Measurements from ENCODE around the gene KCNH2. TPM values are rescaled to one million over a fixed set of nuclear protein-coding genes. Genes with fewer than 3 reads are reported as not detected.

Gene KCNH2
- total and polyA plus RNA-seq, 10 of the 15 experiments (the other 5 are each of a cell fraction or from before 2014, with no cell fraction given): 0.04 to 0.24 (median 0.17) TPM; not detected in 6

DNA sequence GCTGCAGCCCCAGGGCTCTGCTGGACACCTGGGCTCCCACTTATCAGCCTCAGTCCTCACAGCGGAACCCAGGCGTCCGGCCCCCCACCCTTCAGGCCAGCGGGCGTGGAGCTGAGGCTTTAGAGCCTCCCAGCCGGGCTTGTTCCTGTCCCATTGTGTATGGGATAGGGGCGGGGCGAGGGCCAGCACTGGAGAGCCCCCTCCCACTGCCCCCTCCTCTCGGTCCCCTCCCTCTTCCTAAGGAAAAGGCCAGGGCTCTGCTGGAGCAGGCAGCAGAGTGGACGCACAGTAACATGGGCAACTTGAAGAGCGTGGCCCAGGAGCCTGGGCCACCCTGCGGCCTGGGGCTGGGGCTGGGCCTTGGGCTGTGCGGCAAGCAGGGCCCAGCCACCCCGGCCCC, 15.4 kb upstream of the KCNH2 start (continued):
- TF ChIP-seq BRCA1 (IDR thresholded peaks at IDR 0.05; ENCODE audit: low read depth, low read length): no peak
- no peak for TF ChIP-seq RCOR1 (conservative IDR thresholded peaks at IDR 0.05; ENCODE audit: low read depth, low read length)
- no peak for TF ChIP-seq FOXM1 (IDR thresholded peaks at IDR 0.05; ENCODE audit: low read depth, low read length)
- TF ChIP-seq, protein P1, sequence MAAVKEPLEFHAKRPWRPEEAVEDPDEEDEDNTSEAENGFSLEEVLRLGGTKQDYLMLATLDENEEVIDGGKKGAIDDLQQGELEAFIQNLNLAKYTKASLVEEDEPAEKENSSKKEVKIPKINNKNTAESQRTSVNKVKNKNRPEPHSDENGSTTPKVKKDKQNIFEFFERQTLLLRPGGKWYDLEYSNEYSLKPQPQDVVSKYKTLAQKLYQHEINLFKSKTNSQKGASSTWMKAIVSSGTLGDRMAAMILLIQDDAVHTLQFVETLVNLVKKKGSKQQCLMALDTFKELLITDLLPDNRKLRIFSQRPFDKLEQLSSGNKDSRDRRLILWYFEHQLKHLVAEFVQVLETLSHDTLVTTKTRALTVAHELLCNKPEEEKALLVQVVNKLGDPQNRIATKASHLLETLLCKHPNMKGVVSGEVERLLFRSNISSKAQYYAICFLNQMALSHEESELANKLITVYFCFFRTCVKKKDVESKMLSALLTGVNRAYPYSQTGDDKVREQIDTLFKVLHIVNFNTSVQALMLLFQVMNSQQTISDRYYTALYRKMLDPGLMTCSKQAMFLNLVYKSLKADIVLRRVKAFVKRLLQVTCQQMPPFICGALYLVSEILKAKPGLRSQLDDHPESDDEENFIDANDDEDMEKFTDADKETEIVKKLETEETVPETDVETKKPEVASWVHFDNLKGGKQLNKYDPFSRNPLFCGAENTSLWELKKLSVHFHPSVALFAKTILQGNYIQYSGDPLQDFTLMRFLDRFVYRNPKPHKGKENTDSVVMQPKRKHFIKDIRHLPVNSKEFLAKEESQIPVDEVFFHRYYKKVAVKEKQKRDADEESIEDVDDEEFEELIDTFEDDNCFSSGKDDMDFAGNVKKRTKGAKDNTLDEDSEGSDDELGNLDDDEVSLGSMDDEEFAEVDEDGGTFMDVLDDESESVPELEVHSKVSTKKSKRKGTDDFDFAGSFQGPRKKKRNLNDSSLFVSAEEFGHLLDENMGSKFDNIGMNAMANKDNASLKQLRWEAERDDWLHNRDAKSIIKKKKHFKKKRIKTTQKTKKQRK (IDR thresholded peaks at IDR 0.05; ENCODE audit: low read depth, low read length): no peak

DNA sequence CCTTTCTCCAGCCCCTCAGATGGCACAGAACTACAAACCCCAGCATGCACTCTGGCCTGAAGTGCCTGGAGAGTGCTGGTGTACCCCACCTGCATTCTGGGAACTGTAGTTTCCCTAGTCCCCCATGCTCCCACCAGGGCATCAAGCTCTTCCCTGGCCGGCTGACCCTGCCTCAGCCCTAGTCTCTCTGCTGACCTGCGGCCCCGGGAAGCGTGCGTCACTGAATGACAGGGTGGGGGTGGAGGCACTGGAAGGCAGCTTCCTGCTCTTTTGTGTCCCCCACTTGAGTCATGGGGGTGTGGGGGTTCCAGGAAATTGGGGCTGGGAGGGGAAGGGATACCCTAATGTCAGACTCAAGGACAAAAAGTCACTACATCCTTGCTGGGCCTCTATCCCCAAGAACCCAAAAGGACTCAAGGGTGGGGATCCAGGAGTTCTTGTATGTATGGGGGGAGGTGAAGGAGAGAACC, 14.7 kb upstream of the KCNH2 start:
- CTCF ChIA-PET: interaction anchor here (1.5 kb wide), 1 partner anchor 17 kb away, joined by 6 read pairs; no protein-coding TSS in a partner anchor
- no TSS peak for BruUV-seq (replicated peaks)
- intact Hi-C loops (cut with micrococcal nuclease; ENCODE audit: unreplicated experiment) (no loop called here), in situ Hi-C loops (cut with MboI) (no loop called here)
- Histone ChIP-seq H3K27ac (ENCODE audit: control insufficient read depth, insufficient read depth) (no peak overlapping the region), H3K27me3 (replicated peaks in 1 of 2; ENCODE audit: control insufficient read depth in 2 of 2, insufficient read depth in 2 of 2, low read length in 1 of 2) (peaks cover 0 to 1% of the 10 kb centered on the region in 2 experiments; a peak in 1 of 4 replicates), H3K9ac (ENCODE audit: control insufficient read depth, insufficient read depth, low read length) (no peak overlapping the region), H3K4me1 (ENCODE audit: control insufficient read depth, insufficient read depth, low read length) (no peaks in the 10 kb centered on the region; the same call in 1 of the 2 replicates), H3K4me2 (ENCODE audit: control insufficient read depth, insufficient read depth) (no peak overlapping the region), H3K79me2 (ENCODE audit: control insufficient read depth, insufficient read depth, low read length) (no peaks in the 10 kb centered on the region), H2AFZ (ENCODE audit: control insufficient read depth, low read depth, low read length) (no peak overlapping the region), H3K36me3 (ENCODE audit: control insufficient read depth in 2 of 2, insufficient read depth in 2 of 2, low read length in 1 of 2) (no peaks in the 10 kb centered on the region), H3K4me3 (no peak overlapping the region), H3K9me3 (replicated peaks; ENCODE audit: control insufficient read depth, insufficient read depth, low read length) (no peaks in the 10 kb centered on the region; the same call in 2 of the 3 replicates), H4K20me1 (ENCODE audit: control insufficient read depth, insufficient read depth) (no peaks in the 10 kb centered on the region)
- TF ChIP-seq IKZF1 (conservative IDR thresholded peaks at IDR 0.05) (peak; percentile 51), HCFC1 (IDR thresholded peaks at IDR 0.05; ENCODE audit: low read length) (peak; percentile 90), EED (IDR thresholded peaks at IDR 0.05; ENCODE audit: low read depth) (no peak), CBX3 (IDR thresholded peaks at IDR 0.05; ENCODE audit: borderline replicate concordance, low read depth) (no peak), TARDBP (IDR thresholded peaks at IDR 0.05; ENCODE audit: borderline replicate concordance) (peak; percentile 73; the same call in 1 of the 2 replicates), CHD4 (IDR thresholded peaks at IDR 0.05) (no peak), YY1 (IDR thresholded peaks at IDR 0.05; ENCODE audit: low read depth, low read length) (peak; percentile 57; the same call in 1 of the 2 replicates), CREM (IDR thresholded peaks at IDR 0.05; ENCODE audit: low read depth) (peak; percentile 59; the same call in 1 of the 2 replicates), SIX5 (IDR thresholded peaks at IDR 0.05; ENCODE audit: low read depth, low read length, severe bottlenecking) (peak; percentile 95), EGR1 (IDR thresholded peaks at IDR 0.05; ENCODE audit: borderline replicate concordance in 1 of 2, low read depth in 2 of 2, low read length in 2 of 2) (no peak)
- RAD21 ChIA-PET (ENCODE audit: unreplicated experiment): interaction anchor here (0.7 to 1.5 kb wide), 2 partner anchors 9 to 100 kb away, joined by 3 to 4 read pairs; no protein-coding TSS in a partner anchor
- ATAC-seq: peak; percentile 83
- DNase-seq (ENCODE audit: low read depth, low spot score): no peak
- 52% methylated on average over 5 of the region's 5 CpGs for WGBS (ENCODE audit: insufficient coverage, insufficient replicate concordance, low lambda C conversion rate, missing lambda C conversion rate)
- POLR2A ChIA-PET: no interaction called here
- SMC1A ChIA-PET (ENCODE audit: uncharacterized antibody, unreplicated experiment): no interaction called here
- FAIRE-seq: no peak
